Measurements from ENCODE around the gene LPCAT4.

DNA sequence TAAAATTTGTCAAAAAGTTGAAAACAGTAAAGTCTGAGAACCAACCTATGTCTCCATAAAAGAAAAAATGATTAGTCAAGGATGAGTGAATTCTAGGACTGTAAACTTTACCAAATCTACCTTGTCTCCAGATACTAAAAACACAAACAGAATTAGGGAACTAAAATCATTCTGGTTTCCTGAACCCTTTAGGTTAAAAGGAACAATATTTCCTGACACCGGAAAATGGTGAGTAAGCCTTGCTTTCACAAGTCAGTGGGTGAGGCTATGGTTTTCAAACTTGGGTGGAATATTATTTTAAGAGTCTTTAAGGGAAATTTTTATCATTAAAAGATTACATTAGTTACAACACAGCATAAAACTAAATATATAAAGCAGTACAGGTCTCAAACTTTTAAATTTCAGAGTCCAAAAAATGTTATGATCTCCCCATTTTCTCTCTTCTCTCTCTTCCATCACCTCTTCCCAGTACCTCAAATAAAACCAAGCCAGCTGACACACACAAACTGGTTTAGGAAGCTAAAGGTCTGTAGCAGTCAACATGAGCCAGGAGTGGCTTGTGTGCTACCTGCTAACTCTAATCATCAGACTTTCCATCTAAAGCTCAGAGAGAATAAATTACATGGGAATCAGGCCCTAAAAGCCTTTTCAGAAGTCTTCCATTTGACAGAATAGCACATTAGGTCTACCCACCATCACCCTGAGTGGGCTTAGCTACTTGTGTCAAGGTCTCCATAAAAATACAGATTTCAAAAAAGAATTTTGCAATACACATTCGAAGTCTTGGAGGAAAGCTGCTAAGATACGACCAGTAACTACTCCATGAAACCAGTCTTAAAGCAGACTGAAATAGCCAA is 31.6 kb downstream of the LPCAT4 start:
- TF ChIP-seq HNRNPLL (IDR thresholded peaks at IDR 0.05; ENCODE audit: low read depth, low read length, poor library complexity, severe bottlenecking), result no peak
- TF ChIP-seq, protein P1, sequence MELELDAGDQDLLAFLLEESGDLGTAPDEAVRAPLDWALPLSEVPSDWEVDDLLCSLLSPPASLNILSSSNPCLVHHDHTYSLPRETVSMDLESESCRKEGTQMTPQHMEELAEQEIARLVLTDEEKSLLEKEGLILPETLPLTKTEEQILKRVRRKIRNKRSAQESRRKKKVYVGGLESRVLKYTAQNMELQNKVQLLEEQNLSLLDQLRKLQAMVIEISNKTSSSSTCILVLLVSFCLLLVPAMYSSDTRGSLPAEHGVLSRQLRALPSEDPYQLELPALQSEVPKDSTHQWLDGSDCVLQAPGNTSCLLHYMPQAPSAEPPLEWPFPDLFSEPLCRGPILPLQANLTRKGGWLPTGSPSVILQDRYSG (tag; conservative IDR thresholded peaks at IDR 0.05; ENCODE audit: low read depth), result no peak

All from K562 (cell line).